ENCODE results near the gene PPIB.

The PPIB gene

DNA sequence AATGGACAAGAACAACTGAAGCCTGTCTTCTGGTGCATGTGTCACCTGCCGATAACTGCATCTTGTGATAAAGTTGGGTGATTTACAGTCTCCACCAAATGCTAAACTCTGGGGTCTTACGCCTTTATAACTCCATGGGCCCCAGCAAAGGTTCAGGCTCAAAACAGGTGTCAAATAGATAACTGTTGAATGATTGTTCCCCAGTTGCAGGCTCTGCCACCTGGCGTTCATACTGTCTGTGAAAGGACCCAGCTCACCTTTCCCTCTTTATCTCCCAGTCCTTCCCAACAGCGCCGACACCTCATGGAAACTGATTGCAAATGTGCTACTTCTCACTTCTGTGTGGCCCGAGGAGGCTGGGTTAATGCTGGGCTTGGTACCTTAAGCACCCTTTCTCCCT lies 19.5 kb downstream of the PPIB start:
- no peak for TF ChIP-seq ELF4 (IDR thresholded peaks at IDR 0.05)
- no peak for TF ChIP-seq FOXA1 (IDR thresholded peaks at IDR 0.05)
- TF ChIP-seq, protein P1, sequence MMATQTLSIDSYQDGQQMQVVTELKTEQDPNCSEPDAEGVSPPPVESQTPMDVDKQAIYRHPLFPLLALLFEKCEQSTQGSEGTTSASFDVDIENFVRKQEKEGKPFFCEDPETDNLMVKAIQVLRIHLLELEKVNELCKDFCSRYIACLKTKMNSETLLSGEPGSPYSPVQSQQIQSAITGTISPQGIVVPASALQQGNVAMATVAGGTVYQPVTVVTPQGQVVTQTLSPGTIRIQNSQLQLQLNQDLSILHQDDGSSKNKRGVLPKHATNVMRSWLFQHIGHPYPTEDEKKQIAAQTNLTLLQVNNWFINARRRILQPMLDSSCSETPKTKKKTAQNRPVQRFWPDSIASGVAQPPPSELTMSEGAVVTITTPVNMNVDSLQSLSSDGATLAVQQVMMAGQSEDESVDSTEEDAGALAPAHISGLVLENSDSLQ (IDR thresholded peaks at IDR 0.05): no peak
- no peak for TF ChIP-seq ARNT (IDR thresholded peaks at IDR 0.05)
- CTCF ChIA-PET: no interaction called here
- POLR2A ChIA-PET: no interaction called here
- no peak for DNase-seq (ENCODE audit: extremely low spot score)

DNA sequence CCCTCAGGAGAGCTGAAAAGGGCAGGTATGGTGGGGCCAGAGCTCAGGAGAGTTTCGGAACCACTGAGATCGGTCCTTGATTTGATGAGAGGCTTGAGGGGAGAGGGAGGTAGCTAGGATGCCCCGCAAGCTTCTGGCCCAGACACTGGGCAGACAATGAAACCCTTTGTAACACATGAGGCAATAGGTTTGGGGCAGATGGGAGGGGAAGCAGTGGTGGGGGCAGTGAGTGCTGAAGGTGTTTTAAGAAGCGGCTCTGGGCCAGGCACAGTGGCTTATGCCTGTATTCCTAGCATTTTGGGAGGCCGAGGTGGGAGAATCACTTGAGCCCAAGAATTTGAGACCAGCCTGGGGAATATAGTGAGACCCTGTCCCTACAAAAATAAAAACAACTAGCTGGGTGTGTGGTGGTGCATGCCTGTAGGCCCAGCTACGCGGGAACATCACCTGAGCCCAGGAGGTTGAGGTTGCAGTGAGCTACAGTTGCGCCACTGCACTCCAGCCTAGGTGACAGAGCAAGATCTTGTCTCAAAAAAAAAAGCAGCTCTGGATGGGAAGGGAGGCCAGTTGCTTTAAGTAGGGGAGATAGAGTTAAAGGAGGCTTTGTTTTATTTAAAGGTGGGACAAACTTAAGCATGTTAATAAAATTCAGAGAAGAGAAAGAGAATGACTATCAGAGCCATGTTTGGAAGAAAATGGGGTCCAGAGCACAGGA lies 20.9 kb downstream of the PPIB start:
- POLR2A ChIA-PET: no interaction called here
- TF ChIP-seq BHLHE40 (IDR thresholded peaks at IDR 0.05; ENCODE audit: borderline replicate concordance): no peak
- TF ChIP-seq, protein P1 (IDR thresholded peaks at IDR 0.05): no peak
- no peak for TF ChIP-seq SUZ12 (IDR thresholded peaks at IDR 0.05)
- TF ChIP-seq FOXM1 (IDR thresholded peaks at IDR 0.05; ENCODE audit: borderline replicate concordance): no peak
- TF ChIP-seq LEF1 (IDR thresholded peaks at IDR 0.05; ENCODE audit: borderline replicate concordance): no peak
- no peak for TF ChIP-seq ARNT (IDR thresholded peaks at IDR 0.05)
- DNase-seq (ENCODE audit: extremely low spot score): no peak
- CTCF ChIA-PET: interaction anchor here (0.5 to 0.6 kb wide), 2 partner anchors 19 to 216 kb away, joined by 4 to 9 read pairs; no protein-coding TSS in a partner anchor

GRCh38 chr15:64138331-64138941 lies 24.4 kb downstream of the PPIB start:
- DNase-seq (ENCODE audit: extremely low spot score): no peak
- POLR2A ChIA-PET: no interaction called here
- CTCF ChIA-PET: no interaction called here
- no peak for TF ChIP-seq SP1 (IDR thresholded peaks at IDR 0.05)
- no peak for TF ChIP-seq CTBP1 (IDR thresholded peaks at IDR 0.05; ENCODE audit: borderline replicate concordance)
- no peak for TF ChIP-seq L3MBTL2 (conservative IDR thresholded peaks at IDR 0.05)
- TF ChIP-seq LEF1 (IDR thresholded peaks at IDR 0.05; ENCODE audit: borderline replicate concordance): no peak

- POLR2A ChIA-PET: no interaction called here
- no peak for DNase-seq (ENCODE audit: extremely low spot score)
- CTCF ChIA-PET: no interaction called here
- TF ChIP-seq SUZ12 (IDR thresholded peaks at IDR 0.05): no peak
- TF ChIP-seq, protein P1 (IDR thresholded peaks at IDR 0.05): no peak
- no peak for TF ChIP-seq LEF1 (IDR thresholded peaks at IDR 0.05; ENCODE audit: borderline replicate concordance)
- TF ChIP-seq BHLHE40 (IDR thresholded peaks at IDR 0.05; ENCODE audit: borderline replicate concordance): no peak
- TF ChIP-seq CTBP1 (IDR thresholded peaks at IDR 0.05; ENCODE audit: borderline replicate concordance): no peak
- no peak for TF ChIP-seq FOXA1 (IDR thresholded peaks at IDR 0.05)
- TF ChIP-seq ZNF384 (IDR thresholded peaks at IDR 0.05): no peak
- no peak for TF ChIP-seq SP1 (IDR thresholded peaks at IDR 0.05)
- no peak for TF ChIP-seq ELF4 (IDR thresholded peaks at IDR 0.05)
- no peak for TF ChIP-seq FOXK2 (IDR thresholded peaks at IDR 0.05)
- TF ChIP-seq L3MBTL2 (conservative IDR thresholded peaks at IDR 0.05): no peak
- no peak for TF ChIP-seq TARDBP (IDR thresholded peaks at IDR 0.05)
- no peak for TF ChIP-seq FOXM1 (IDR thresholded peaks at IDR 0.05; ENCODE audit: borderline replicate concordance)
- no peak for TF ChIP-seq ARNT (IDR thresholded peaks at IDR 0.05)
- TF ChIP-seq NFRKB (IDR thresholded peaks at IDR 0.05): no peak
- no peak for TF ChIP-seq HDGF (IDR thresholded peaks at IDR 0.05; ENCODE audit: borderline replicate concordance)
Observed at GRCh38 chr15:64137226-64137833, 25.5 kb downstream of the PPIB start.

- ChIA-PET CTCF (no interaction called here), POLR2A (no interaction called here)
- TF ChIP-seq ARNT (IDR thresholded peaks at IDR 0.05) (no peak), HDGF (IDR thresholded peaks at IDR 0.05; ENCODE audit: borderline replicate concordance) (no peak), LEF1 (IDR thresholded peaks at IDR 0.05; ENCODE audit: borderline replicate concordance) (no peak), BHLHE40 (IDR thresholded peaks at IDR 0.05; ENCODE audit: borderline replicate concordance) (no peak)
- no peak for DNase-seq (ENCODE audit: extremely low spot score)
Observed at GRCh38 chr15:64136347-64136746, 26.5 kb downstream of the PPIB start.

DNA sequence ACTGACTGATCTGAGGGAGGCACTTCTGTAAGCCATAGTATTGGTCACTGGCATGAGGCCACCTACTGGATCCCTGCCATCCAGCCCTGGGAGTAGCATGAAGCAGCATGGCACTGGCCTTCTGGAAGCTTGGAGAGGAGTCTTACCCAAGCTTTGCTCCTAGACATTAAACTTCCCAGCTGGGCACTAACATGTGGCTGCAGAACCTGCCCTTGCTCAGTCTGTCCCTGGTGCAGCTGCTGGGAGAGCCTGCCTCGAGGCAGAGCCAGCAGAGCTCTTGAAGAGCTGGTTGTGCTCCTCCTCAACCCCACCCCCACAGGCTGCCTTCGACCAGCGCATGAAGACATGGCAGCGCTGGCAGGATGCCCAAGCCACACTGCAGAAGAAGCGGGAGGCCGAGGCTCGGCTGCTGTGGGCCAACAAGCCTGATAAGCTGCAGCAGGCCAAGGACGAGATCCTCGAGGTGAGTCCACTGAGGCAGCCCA lies 28.4 kb downstream of the PPIB start:
- no peak for DNase-seq (ENCODE audit: extremely low spot score)
- no peak for TF ChIP-seq FOXM1 (IDR thresholded peaks at IDR 0.05; ENCODE audit: borderline replicate concordance)
- no peak for TF ChIP-seq FOXK2 (IDR thresholded peaks at IDR 0.05)
- TF ChIP-seq ZNF384 (IDR thresholded peaks at IDR 0.05): no peak
- no peak for TF ChIP-seq ARNT (IDR thresholded peaks at IDR 0.05)
- TF ChIP-seq, protein P1 (IDR thresholded peaks at IDR 0.05): no peak
- TF ChIP-seq SP1 (IDR thresholded peaks at IDR 0.05): no peak
- TF ChIP-seq SUZ12 (IDR thresholded peaks at IDR 0.05): no peak
- no peak for TF ChIP-seq TARDBP (IDR thresholded peaks at IDR 0.05)
- TF ChIP-seq FOXA1 (IDR thresholded peaks at IDR 0.05): no peak
- ChIA-PET CTCF (no interaction called here), POLR2A (interaction anchor here (0.9 to 1.0 kb wide), 2 partner anchors 29 to 41 kb away, joined by 3 read pairs; partner anchors contain the start of genes CIAO2A and PPIB)
